Spleen (tissue), 11 donors: ENCODE results near the gene TNFSF15. TPM values are rescaled to one million over a fixed set of nuclear protein-coding genes. Genes with fewer than 3 reads are reported as not detected.
A peak's percentile ranks its signal among the peaks of the same experiment; 100 is the strongest.
"Not testable (repeated sequence)": the region's sequence is repeated elsewhere in the genome, so short reads cannot be mapped to it uniquely, and the experiment has no call there.

Source experiments
- DNase-seq: peaks from one replicate; pipeline ENCODE4 v3.0.0-alpha.2; 2020
- H3K27ac ChIP-seq, 8 donors: fragments of 200-600 bp; sonication (generic) in 7 of 8; 1 replicate in 4 of 8; 2 replicates in 4 of 8; pipeline versions ENCODE4 v1.5.0 to v1.8.0; 2016 to 2021; ENCODE audit warnings: inconsistent platforms in 4 of 8, mild to moderate bottlenecking in 4 of 8, moderate library complexity in 1 of 8
- H3K27me3 ChIP-seq, 7 donors: fragments of 200-600 bp; sonication (generic) in 6 of 7; replicated peaks in 1 of 7; 1 replicate in 4 of 7; 2 replicates in 3 of 7; pipeline versions ENCODE4 v1.5.0 to v1.8.0; 2016 to 2021; ENCODE audit warnings: inconsistent platforms in 3 of 7, mild to moderate bottlenecking in 1 of 7
- H3K36me3 ChIP-seq, 6 donors: fragments of 200-600 bp; sonication (generic) in 5 of 6; 1 replicate in 4 of 6; 2 replicates in 2 of 6; pipeline versions ENCODE4 v1.5.0 to v1.8.0; 2016 to 2021; ENCODE audit warnings: inconsistent platforms in 2 of 6
- H3K4me1 ChIP-seq, 6 donors: fragments of 200-600 bp; sonication (generic) in 5 of 6; 1 replicate in 3 of 6; 2 replicates in 3 of 6; pipeline versions ENCODE4 v1.5.0 to v1.8.0; 2016 to 2021; ENCODE audit warnings: inconsistent platforms in 3 of 6
- H3K4me3 ChIP-seq, 8 donors: fragments of 200-600 bp; sonication (generic) in 7 of 8; 1 replicate in 4 of 8; 2 replicates in 4 of 8; pipeline versions ENCODE4 v1.5.0 to v1.8.0; 2016 to 2021; ENCODE audit warnings: inconsistent platforms in 4 of 8, mild to moderate bottlenecking in 4 of 8, moderate library complexity in 2 of 8
- H3K9me3 ChIP-seq, 8 donors: fragments of 200-600 bp; sonication (generic) in 7 of 8; 1 replicate in 4 of 8; 2 replicates in 4 of 8; pipeline versions ENCODE4 v1.5.0 to v1.8.0; 2016 to 2021; ENCODE audit warnings: inconsistent platforms in 4 of 8
- POLR2A ChIP-seq, 3 donors: fragments of 450-650 bp; IDR thresholded peaks; one replicate each; pipeline ENCODE4 v1.5.1; 2017; ENCODE audit warnings: antibody characterized with exemption in 3 of 3, mild to moderate bottlenecking in 1 of 3
- POLR2AphosphoS5 ChIP-seq, 3 donors: sonication (generic); formaldehyde crosslinking; IDR thresholded peaks; one replicate each; pipeline ENCODE4 v1.5.1; 2017; ENCODE audit warnings: antibody characterized with exemption in 3 of 3
- WGBS, 5 donors: extraction: QIAGEN DNeasy Blood & Tissue Kit in 3 of 5; methylation state at CpG; one replicate each; pipeline versions ENCODE4 v1.1.5 to v1.1.7; 2013 to 2018; 5-methylcytosine and 5-hydroxymethylcytosine counted together
- intact Hi-C: fragments of 100-400 bp; cut with DNase I; formaldehyde crosslinking; loops from one replicate; pipeline ENCODE4 v1.15.0; 2023; ENCODE audit warnings: low total_unique reads
- polyA plus RNA-seq, 3 donors: library from polyadenylated mRNA; stranded (reverse); fragments of 200-250 nt; gene quantifications; one replicate each; pipeline ENCODE4 v1.2.1, GENCODE V29; 2013
- total RNA-seq, 7 donors: library from RNA; depleted of rRNA in 3 of 7; stranded (reverse); fragments of >200 nt in 3 of 7; fragmentation: NEBNext Ultra II Directional in 4 of 7; extraction: Animal tissue kit (Norgen Biotek cat#: 25700) in 4 of 7; gene quantifications; one replicate each; pipeline versions ENCODE4 v1.1.0 to v1.2.1, GENCODE V29; 2016 to 2021
- TF ChIP-seq, protein P1 (sequence below), 11 experiments: fragments of 200-600 bp in 7 of 11; fragments of 450-650 bp in 4 of 11; sonication (generic) in 4 of 11; IDR thresholded peaks in 8 of 11; conservative IDR thresholded peaks in 3 of 11; 1 replicate in 7 of 11; 2 replicates in 4 of 11; pipeline versions ENCODE4 v1.4.0 to v1.8.0; 2016 to 2021; ENCODE audit warnings: antibody characterized with exemption in 11 of 11, inconsistent platforms in 4 of 11, mild to moderate bottlenecking in 1 of 11
- donor health status: healthy with polysubstance abuse.
- donor health status: DM: no; HTN: no; CAD: no; lungs with moderate emphysema.
- donor health status: DM: no; HTN: no; CAD: no.
- donor health status: Bipolar disorder and iron deficiency.
- donor health status: healthy.
- donor health status: DM: no; HTN: no; CAD: no.
- donor health status: DM: yes; HTN: yes; CAD: no.

The TNFSF15 gene
- total and polyA plus RNA-seq, 10 donors = 0.22 to 1.8 (median 0.60) TPM

DNA sequence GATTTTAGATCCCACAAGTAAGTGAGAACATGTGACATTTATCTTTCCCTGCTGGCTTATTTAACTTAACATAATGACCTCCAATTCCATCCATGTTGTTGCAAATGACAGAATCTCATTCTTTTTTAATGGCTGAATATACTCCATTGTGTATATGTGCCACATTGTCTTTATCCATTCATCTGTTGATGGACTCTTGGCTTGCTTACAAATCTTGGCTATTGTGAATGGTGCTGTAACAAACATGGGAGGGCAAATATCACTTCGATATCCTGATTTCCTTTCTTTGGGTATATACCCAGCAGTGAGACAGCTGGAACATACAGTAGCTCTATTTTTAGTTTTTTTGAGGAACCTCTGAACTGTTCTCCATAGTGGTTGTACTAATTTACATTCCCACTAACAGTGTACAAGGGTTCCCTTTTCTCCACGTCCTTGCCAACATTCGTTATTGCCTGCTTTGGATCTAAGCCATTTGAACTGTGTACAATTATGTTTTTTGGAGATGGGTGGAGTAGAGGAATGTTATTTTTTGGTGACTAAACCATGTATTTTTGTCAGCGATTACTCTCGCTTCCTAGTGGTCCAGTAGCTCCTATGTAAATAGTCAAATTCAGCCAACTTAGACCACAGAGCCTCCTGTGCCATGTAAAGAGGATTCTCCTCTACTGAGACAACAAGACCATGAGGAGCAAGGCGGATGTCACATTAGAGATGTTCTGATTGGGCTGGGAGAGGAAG, 60.6 kb downstream of the TNFSF15 start:
- Histone ChIP-seq H3K27me3 (no peaks in the 10 kb centered on the region), H3K36me3 (no peaks in the 10 kb centered on the region), H3K9me3 (no peaks in the 10 kb centered on the region), H3K4me3 (no peak overlapping the region), H3K4me1 (no peaks in the 10 kb centered on the region), H3K27ac (no peak overlapping the region)
- DNase-seq = no peak
- intact Hi-C loops = no loop called here
- TF ChIP-seq POLR2AphosphoS5 (IDR thresholded peaks at IDR 0.05) = no peak
- no peak for TF ChIP-seq POLR2A (IDR thresholded peaks at IDR 0.05)
- TF ChIP-seq, protein P1, sequence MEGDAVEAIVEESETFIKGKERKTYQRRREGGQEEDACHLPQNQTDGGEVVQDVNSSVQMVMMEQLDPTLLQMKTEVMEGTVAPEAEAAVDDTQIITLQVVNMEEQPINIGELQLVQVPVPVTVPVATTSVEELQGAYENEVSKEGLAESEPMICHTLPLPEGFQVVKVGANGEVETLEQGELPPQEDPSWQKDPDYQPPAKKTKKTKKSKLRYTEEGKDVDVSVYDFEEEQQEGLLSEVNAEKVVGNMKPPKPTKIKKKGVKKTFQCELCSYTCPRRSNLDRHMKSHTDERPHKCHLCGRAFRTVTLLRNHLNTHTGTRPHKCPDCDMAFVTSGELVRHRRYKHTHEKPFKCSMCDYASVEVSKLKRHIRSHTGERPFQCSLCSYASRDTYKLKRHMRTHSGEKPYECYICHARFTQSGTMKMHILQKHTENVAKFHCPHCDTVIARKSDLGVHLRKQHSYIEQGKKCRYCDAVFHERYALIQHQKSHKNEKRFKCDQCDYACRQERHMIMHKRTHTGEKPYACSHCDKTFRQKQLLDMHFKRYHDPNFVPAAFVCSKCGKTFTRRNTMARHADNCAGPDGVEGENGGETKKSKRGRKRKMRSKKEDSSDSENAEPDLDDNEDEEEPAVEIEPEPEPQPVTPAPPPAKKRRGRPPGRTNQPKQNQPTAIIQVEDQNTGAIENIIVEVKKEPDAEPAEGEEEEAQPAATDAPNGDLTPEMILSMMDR (IDR thresholded peaks at IDR 0.05 in 8 of 11, conservative IDR thresholded peaks at IDR 0.05 in 3 of 11) = no peak
- WGBS, 5 donors = 54 to 67% (median 62%) methylated on average over 6 of the region's 6 CpGs

DNA sequence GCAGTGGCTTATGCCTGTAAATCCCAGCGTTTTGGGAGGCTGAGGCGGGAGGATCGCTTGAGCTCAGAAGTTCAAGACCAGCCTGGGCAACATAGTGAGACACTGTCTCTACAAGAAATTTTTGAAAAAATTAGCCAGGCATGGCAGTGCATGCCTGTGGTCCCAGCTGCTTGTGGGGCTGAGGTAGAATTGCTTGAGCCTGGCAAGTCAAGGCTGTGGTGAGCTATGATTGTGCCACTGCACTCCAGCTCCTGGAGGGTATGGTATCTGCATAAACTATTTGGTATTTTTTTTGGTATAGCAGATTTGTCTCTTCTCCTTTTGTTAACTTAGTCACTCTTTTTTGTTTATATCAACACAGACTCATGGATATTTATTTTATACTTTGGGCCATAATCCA, 62.4 kb downstream of the TNFSF15 start:
- 85 to 98% (median 94%) methylated on average over 3 of the region's 3 CpGs for WGBS, 5 donors
- Histone ChIP-seq H3K4me3 (no peak overlapping the region), H3K36me3 (no peaks in the 10 kb centered on the region), H3K9me3 (no peaks in the 10 kb centered on the region), H3K27ac (no peak overlapping the region), H3K4me1 (peaks cover 0 to 9% (median 7%) of the 10 kb centered on the region in 6 donors), H3K27me3 (no peaks in the 10 kb centered on the region)
- intact Hi-C loops = loop anchor here (5.0 kb wide), 1 partner anchor 164 kb away; no protein-coding TSS in a partner anchor
- DNase-seq = no peak
- TF ChIP-seq, protein P1 (IDR thresholded peaks at IDR 0.05 in 8 of 11, conservative IDR thresholded peaks at IDR 0.05 in 3 of 11) = no peak
- TF ChIP-seq POLR2AphosphoS5 (IDR thresholded peaks at IDR 0.05) (no peak), POLR2A (IDR thresholded peaks at IDR 0.05) (no peak)

DNA sequence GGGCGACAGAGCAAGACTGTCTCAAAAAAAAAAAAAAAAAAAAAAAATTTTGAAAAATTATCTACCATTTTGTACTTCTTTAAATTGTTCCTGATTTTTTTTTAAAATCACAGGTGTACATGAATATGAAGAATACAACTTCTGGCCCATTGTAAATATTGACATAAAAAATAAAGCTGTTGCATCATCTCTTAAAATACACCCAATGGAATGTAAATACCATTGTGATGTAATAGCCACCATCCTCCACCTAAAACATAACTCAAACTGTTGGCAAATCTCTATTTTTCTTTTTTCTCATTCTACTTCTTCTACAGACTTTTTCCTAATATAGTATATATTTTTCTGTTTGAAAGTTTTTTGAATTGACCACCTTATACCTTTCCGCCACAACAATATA, 62.9 kb downstream of the TNFSF15 start:
- H3K27ac ChIP-seq = no peak overlapping the region
- no peaks in the 10 kb centered on the region for H3K9me3 ChIP-seq
- H3K4me3 ChIP-seq = no peak overlapping the region
- TF ChIP-seq, protein P1 (IDR thresholded peaks at IDR 0.05 in 8 of 11, conservative IDR thresholded peaks at IDR 0.05 in 3 of 11) = no peak
- TF ChIP-seq POLR2AphosphoS5 (IDR thresholded peaks at IDR 0.05) (no peak), POLR2A (IDR thresholded peaks at IDR 0.05) (no peak)
- WGBS, 5 donors = 94 to 100% (median 97%) methylated on average over 2 of the region's 2 CpGs
- intact Hi-C loops = loop anchor here (5.0 kb wide), 1 partner anchor 164 kb away; no protein-coding TSS in a partner anchor
- H3K4me1 ChIP-seq = peaks cover 0 to 11% (median 9%) of the 10 kb centered on the region in 6 donors
- H3K36me3 ChIP-seq = no peaks in the 10 kb centered on the region
- no peak for DNase-seq
- H3K27me3 ChIP-seq = no peaks in the 10 kb centered on the region

DNA sequence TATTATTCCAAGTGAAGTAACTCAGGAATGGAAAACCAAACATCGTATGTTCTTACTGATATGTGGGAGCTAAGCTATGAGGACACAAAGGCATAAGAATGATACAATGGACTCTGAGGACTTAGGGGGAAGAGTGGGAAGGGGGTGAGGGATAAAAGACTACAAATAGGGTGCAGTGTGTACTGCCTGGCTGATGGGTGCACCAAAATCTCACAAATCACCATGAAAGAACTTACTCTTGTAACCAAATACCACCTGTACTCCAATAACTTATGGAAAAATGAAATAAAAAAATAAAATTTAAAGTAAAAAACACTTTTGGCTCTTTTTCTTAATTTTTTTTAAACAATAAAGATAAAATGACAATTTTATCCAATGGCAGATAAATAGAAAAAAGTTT, 64.3 kb downstream of the TNFSF15 start:
- peaks cover 0 to 23% (median 9%) of the 10 kb centered on the region in 6 donors for H3K4me1 ChIP-seq
- H3K36me3 ChIP-seq, H3K27ac ChIP-seq, DNase-seq, H3K4me3 ChIP-seq, H3K9me3 ChIP-seq, H3K27me3 ChIP-seq: not testable (repeated sequence)
- WGBS, 5 donors = 94 to 100% (median 94%) methylated on average over 1 of the region's 1 CpG
- intact Hi-C loops = loop anchor here (5.0 kb wide), 1 partner anchor 166 kb away; no protein-coding TSS in a partner anchor
- TF ChIP-seq, protein P1 (IDR thresholded peaks at IDR 0.05 in 8 of 11, conservative IDR thresholded peaks at IDR 0.05 in 3 of 11) = peak in 2 of 11 experiments; percentile 11
